ENCODE measurements around the gene NEURL1. TPM values are rescaled to one million over a fixed set of nuclear protein-coding genes. Genes with fewer than 3 reads are reported as not detected.

Gene NEURL1
- total RNA-seq, 1 experiment from 2014 or later = 0.10 TPM

- DNase-seq (ENCODE audit: low read depth, low spot score) (no peak), ATAC-seq (no peak)
- Histone ChIP-seq H3K4me1 (ENCODE audit: control insufficient read depth, insufficient read depth, low read length) (peaks cover 8% of the 10 kb centered on the region), H3K27me3 (ENCODE audit: control insufficient read depth, insufficient read depth, low read length) (0 out of 2 replicates have a peak, but pooled peaks cover 2% of the 10 kb centered on the region), H3K9me3 (ENCODE audit: control insufficient read depth, insufficient read depth, low read depth, low read length) (no peaks in the 10 kb centered on the region), H3K36me3 (ENCODE audit: control insufficient read depth, insufficient read depth, low read length) (no peaks in the 10 kb centered on the region), H3K27ac (ENCODE audit: low read length) (no peak overlapping the region), H3K4me3 (ENCODE audit: low read depth in 2 of 2, low read length in 2 of 2) (no peak overlapping the region)
- in situ Hi-C loops (cut with HindIII; ENCODE audit: low pct_unique_long_range_greater_than_20kb, low sequenced_read_pairs) (no loop called here), intact Hi-C loops (cut with micrococcal nuclease; ENCODE audit: unreplicated experiment) (no loop called here)
- POLR2A ChIA-PET = no interaction called here
- no TSS peak for BruUV-seq (replicated peaks)
- TF ChIP-seq REST (IDR thresholded peaks at IDR 0.05; ENCODE audit: insufficient read depth in 1 of 2, low read depth in 2 of 2, low read length in 1 of 2) (no peak), TCF7L2 (IDR thresholded peaks at IDR 0.05; ENCODE audit: low read depth, low read length) (no peak), CTCF (IDR thresholded peaks at IDR 0.05) (no peak), SIN3A (IDR thresholded peaks at IDR 0.05; ENCODE audit: borderline replicate concordance, insufficient read depth, low read depth, low read length) (no peak), POLR2AphosphoS5 (IDR thresholded peaks at IDR 0.05; ENCODE audit: low read depth, low read length) (no peak)
- CTCF ChIA-PET = no interaction called here
Measured at GRCh38 chr10:103547391-103547946, 54.0 kb downstream of the NEURL1 start.

- H3K9me3 ChIP-seq (ENCODE audit: control insufficient read depth, insufficient read depth, low read depth, low read length) = no peaks in the 10 kb centered on the region
- in situ Hi-C loops (cut with HindIII; ENCODE audit: low pct_unique_long_range_greater_than_20kb, low sequenced_read_pairs) = no loop called here
Measured at GRCh38 chr10:103548006-103548405, 54.5 kb downstream of the NEURL1 start.

More at GRCh38 chr10:103548006-103548405, 54.5 kb downstream of the NEURL1 start:
- ChIA-PET CTCF (no interaction called here), POLR2A (no interaction called here)
- H3K4me3 ChIP-seq (ENCODE audit: low read depth in 2 of 2, low read length in 2 of 2) = no peak overlapping the region
- no peak for DNase-seq (ENCODE audit: low read depth, low spot score)
- no peak for ATAC-seq
- H3K27ac ChIP-seq (ENCODE audit: low read length) = no peak overlapping the region
- TF ChIP-seq TCF7L2 (IDR thresholded peaks at IDR 0.05; ENCODE audit: low read depth, low read length) = no peak
- TF ChIP-seq REST (IDR thresholded peaks at IDR 0.05; ENCODE audit: insufficient read depth in 1 of 2, low read depth in 2 of 2, low read length in 1 of 2) = no peak
- TF ChIP-seq CTCF (IDR thresholded peaks at IDR 0.05) = no peak
- H3K36me3 ChIP-seq (ENCODE audit: control insufficient read depth, insufficient read depth, low read length) = no peaks in the 10 kb centered on the region
- H3K4me1 ChIP-seq (ENCODE audit: control insufficient read depth, insufficient read depth, low read length) = peaks cover 3% of the 10 kb centered on the region
- intact Hi-C loops (cut with micrococcal nuclease; ENCODE audit: unreplicated experiment) = no loop called here
- no TSS peak for BruUV-seq (replicated peaks)
- H3K27me3 ChIP-seq (ENCODE audit: control insufficient read depth, insufficient read depth, low read length) = 0 out of 2 replicates have a peak, but pooled peaks cover 2% of the 10 kb centered on the region
